Measurements from ENCODE around the gene CDH10. TPM values are rescaled to one million over a fixed set of nuclear protein-coding genes. Genes with fewer than 3 reads are reported as not detected.

The CDH10 gene
- total RNA-seq, 1 experiment from 2014 or later, result 0.22 TPM

DNA sequence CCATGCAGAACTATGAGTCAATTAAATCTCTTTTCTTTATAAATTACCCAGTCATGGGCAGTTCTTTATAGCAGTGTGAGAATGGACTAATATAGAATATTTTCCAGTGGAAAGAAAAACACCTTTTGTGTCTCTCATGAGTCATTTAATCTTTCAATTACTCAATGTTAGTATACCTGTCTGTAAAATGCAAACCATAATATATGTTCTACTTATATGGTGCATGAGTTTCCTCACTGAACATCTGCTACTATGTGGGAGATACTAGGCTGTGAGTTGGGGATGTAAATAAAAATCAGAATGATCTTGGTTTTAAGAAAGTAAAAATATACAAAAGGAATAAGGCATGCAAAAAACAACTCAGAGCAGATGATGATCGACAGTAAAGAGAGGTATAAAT, 15.0 kb downstream of the CDH10 start (continued):
- TF ChIP-seq, protein P1, sequence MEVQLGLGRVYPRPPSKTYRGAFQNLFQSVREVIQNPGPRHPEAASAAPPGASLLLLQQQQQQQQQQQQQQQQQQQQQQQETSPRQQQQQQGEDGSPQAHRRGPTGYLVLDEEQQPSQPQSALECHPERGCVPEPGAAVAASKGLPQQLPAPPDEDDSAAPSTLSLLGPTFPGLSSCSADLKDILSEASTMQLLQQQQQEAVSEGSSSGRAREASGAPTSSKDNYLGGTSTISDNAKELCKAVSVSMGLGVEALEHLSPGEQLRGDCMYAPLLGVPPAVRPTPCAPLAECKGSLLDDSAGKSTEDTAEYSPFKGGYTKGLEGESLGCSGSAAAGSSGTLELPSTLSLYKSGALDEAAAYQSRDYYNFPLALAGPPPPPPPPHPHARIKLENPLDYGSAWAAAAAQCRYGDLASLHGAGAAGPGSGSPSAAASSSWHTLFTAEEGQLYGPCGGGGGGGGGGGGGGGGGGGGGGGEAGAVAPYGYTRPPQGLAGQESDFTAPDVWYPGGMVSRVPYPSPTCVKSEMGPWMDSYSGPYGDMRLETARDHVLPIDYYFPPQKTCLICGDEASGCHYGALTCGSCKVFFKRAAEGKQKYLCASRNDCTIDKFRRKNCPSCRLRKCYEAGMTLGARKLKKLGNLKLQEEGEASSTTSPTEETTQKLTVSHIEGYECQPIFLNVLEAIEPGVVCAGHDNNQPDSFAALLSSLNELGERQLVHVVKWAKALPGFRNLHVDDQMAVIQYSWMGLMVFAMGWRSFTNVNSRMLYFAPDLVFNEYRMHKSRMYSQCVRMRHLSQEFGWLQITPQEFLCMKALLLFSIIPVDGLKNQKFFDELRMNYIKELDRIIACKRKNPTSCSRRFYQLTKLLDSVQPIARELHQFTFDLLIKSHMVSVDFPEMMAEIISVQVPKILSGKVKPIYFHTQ (CRISPR knock-in tag; IDR thresholded peaks at IDR 0.05), result no peak
- TF ChIP-seq, protein P2, sequence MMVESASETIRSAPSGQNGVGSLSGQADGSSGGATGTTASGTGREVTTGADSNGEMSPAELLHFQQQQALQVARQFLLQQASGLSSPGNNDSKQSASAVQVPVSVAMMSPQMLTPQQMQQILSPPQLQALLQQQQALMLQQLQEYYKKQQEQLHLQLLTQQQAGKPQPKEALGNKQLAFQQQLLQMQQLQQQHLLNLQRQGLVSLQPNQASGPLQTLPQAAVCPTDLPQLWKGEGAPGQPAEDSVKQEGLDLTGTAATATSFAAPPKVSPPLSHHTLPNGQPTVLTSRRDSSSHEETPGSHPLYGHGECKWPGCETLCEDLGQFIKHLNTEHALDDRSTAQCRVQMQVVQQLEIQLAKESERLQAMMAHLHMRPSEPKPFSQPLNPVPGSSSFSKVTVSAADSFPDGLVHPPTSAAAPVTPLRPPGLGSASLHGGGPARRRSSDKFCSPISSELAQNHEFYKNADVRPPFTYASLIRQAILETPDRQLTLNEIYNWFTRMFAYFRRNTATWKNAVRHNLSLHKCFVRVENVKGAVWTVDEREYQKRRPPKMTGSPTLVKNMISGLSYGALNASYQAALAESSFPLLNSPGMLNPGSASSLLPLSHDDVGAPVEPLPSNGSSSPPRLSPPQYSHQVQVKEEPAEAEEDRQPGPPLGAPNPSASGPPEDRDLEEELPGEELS (CRISPR knock-in tag; IDR thresholded peaks at IDR 0.05), result no peak

DNA sequence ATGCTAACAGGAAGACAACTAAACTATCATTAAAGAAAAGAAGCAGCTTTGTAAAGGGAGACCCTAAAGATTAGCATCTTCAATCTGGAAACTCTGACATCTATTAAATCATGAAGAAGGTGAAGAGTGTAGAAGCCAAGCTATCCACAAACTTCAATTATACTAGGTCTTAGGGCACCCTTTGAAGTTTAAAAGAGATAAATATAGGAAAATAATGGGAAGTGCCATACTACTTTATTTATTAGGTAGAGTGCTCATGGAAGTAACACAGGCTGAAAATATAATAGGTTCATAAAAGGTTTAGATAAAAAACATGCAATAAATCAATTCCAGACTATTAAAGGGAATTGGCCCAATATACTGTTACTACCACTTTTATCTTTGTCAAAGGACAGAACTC, 19.9 kb downstream of the CDH10 start:
- peaks cover 5% of the 10 kb centered on the region for H3K9me3 Mint-ChIP-seq
- DNase-seq (ENCODE audit: low spot score), result no peak
- no peaks in the 10 kb centered on the region for H3K27me3 Mint-ChIP-seq (ENCODE audit: low read depth)
- H3K4me3 Mint-ChIP-seq, result no peak overlapping the region
- CTCF ChIA-PET, result no interaction called here
- no peak for ATAC-seq
- H3K27ac Mint-ChIP-seq, result no peak overlapping the region
- TF ChIP-seq MYBL2 (CRISPR knock-in tag; IDR thresholded peaks at IDR 0.05) (no peak), NR1H2 (CRISPR knock-in tag; IDR thresholded peaks at IDR 0.05) (no peak), PRRX2 (CRISPR knock-in tag; IDR thresholded peaks at IDR 0.05) (no peak), ZNF232 (CRISPR knock-in tag; IDR thresholded peaks at IDR 0.05) (no peak), RORB (CRISPR knock-in tag; IDR thresholded peaks at IDR 0.05) (no peak)
- TF ChIP-seq, protein P3, sequence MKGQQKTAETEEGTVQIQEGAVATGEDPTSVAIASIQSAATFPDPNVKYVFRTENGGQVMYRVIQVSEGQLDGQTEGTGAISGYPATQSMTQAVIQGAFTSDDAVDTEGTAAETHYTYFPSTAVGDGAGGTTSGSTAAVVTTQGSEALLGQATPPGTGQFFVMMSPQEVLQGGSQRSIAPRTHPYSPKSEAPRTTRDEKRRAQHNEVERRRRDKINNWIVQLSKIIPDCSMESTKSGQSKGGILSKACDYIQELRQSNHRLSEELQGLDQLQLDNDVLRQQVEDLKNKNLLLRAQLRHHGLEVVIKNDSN (CRISPR knock-in tag; IDR thresholded peaks at IDR 0.05), result no peak
- TF ChIP-seq, protein P4, sequence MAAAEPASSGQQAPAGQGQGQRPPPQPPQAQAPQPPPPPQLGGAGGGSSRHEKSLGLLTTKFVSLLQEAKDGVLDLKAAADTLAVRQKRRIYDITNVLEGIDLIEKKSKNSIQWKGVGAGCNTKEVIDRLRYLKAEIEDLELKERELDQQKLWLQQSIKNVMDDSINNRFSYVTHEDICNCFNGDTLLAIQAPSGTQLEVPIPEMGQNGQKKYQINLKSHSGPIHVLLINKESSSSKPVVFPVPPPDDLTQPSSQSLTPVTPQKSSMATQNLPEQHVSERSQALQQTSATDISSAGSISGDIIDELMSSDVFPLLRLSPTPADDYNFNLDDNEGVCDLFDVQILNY (CRISPR knock-in tag; IDR thresholded peaks at IDR 0.05), result no peak
- TF ChIP-seq, protein P5, sequence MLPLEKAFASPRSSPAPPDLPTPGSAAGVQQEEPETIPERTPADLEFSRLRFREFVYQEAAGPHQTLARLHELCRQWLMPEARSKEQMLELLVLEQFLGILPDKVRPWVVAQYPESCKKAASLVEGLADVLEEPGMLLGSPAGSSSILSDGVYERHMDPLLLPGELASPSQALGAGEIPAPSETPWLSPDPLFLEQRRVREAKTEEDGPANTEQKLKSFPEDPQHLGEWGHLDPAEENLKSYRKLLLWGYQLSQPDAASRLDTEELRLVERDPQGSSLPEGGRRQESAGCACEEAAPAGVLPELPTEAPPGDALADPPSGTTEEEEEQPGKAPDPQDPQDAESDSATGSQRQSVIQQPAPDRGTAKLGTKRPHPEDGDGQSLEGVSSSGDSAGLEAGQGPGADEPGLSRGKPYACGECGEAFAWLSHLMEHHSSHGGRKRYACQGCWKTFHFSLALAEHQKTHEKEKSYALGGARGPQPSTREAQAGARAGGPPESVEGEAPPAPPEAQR (CRISPR knock-in tag; IDR thresholded peaks at IDR 0.05), result no peak
- POLR2A ChIA-PET, result no interaction called here
- peaks cover 20% of the 10 kb centered on the region for H3K4me1 Mint-ChIP-seq
- H3K36me3 Mint-ChIP-seq, result no peaks in the 10 kb centered on the region

DNA sequence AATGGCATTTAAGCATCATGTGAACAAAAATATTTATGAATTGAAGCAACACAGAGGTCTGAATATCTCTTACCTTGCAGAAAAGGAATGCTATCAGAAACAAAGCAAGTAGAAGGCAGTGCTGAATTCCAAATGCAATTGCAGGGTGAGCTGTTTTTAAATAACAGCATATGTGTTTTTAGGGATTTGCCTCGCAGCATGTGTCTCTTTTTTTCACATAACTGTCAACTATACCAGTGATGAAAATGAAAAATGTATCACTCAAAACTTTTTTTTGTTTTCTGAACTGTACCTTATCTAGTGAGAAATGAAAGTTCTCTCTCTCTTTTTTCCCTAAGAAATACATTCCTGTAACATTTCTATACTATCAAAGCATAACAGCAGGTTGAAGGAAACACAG, 21.2 kb downstream of the CDH10 start:
- POLR2A ChIA-PET, result interaction anchor here (0.6 kb wide), 1 partner anchor 23 kb away, joined by 3 read pairs; no protein-coding TSS in a partner anchor
- Mint-ChIP-seq H3K4me1 (peaks cover 20% of the 10 kb centered on the region), H3K9me3 (no peaks in the 10 kb centered on the region), H3K4me3 (no peak overlapping the region), H3K36me3 (no peaks in the 10 kb centered on the region), H3K27ac (no peak overlapping the region), H3K27me3 (ENCODE audit: low read depth) (no peaks in the 10 kb centered on the region)
- DNase-seq (ENCODE audit: low spot score) (no peak), ATAC-seq (no peak)
- TF ChIP-seq, protein P6, sequence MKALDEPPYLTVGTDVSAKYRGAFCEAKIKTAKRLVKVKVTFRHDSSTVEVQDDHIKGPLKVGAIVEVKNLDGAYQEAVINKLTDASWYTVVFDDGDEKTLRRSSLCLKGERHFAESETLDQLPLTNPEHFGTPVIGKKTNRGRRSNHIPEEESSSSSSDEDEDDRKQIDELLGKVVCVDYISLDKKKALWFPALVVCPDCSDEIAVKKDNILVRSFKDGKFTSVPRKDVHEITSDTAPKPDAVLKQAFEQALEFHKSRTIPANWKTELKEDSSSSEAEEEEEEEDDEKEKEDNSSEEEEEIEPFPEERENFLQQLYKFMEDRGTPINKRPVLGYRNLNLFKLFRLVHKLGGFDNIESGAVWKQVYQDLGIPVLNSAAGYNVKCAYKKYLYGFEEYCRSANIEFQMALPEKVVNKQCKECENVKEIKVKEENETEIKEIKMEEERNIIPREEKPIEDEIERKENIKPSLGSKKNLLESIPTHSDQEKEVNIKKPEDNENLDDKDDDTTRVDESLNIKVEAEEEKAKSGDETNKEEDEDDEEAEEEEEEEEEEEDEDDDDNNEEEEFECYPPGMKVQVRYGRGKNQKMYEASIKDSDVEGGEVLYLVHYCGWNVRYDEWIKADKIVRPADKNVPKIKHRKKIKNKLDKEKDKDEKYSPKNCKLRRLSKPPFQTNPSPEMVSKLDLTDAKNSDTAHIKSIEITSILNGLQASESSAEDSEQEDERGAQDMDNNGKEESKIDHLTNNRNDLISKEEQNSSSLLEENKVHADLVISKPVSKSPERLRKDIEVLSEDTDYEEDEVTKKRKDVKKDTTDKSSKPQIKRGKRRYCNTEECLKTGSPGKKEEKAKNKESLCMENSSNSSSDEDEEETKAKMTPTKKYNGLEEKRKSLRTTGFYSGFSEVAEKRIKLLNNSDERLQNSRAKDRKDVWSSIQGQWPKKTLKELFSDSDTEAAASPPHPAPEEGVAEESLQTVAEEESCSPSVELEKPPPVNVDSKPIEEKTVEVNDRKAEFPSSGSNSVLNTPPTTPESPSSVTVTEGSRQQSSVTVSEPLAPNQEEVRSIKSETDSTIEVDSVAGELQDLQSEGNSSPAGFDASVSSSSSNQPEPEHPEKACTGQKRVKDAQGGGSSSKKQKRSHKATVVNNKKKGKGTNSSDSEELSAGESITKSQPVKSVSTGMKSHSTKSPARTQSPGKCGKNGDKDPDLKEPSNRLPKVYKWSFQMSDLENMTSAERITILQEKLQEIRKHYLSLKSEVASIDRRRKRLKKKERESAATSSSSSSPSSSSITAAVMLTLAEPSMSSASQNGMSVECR (CRISPR knock-in tag; IDR thresholded peaks at IDR 0.05; ENCODE audit: borderline replicate concordance), result no peak
- TF ChIP-seq MYBL2 (CRISPR knock-in tag; IDR thresholded peaks at IDR 0.05), result no peak
- TF ChIP-seq, protein P7, sequence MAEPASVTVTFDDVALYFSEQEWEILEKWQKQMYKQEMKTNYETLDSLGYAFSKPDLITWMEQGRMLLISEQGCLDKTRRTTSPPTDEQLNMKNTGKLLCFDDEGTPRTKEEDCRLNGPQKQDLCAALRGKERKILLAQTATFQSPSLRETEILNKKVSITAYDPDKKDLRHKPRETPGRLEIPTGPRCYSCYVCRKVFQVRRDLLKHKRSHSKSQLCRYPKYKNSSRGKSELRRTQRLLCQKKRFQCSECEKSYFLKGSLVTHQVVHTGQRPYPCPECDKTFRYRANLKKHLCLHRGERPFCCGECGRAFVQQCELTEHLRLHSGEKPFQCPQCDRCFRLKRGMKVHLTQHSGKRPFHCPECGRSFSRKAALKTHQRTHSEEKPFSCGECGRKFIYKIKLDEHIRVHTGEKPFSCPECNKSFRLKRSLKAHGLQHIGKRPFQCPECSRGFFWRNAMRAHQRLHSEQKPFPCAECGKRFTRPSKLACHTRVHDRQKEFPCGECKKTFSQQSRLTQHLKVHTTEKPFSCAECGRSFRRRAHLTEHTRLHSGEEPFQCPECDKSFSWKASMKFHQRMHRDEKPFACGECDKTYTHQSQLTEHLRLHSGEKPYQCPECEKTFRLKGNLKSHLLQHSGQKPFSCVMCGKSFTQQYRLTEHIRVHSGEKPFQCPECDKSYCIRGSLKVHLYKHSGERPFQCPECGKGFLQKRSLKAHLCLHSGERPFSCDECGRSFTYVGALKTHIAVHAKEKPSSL (CRISPR knock-in tag; conservative IDR thresholded peaks at IDR 0.05), result no peak
- TF ChIP-seq, protein P8, sequence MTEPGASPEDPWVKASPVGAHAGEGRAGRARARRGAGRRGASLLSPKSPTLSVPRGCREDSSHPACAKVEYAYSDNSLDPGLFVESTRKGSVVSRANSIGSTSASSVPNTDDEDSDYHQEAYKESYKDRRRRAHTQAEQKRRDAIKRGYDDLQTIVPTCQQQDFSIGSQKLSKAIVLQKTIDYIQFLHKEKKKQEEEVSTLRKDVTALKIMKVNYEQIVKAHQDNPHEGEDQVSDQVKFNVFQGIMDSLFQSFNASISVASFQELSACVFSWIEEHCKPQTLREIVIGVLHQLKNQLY (CRISPR knock-in tag; IDR thresholded peaks at IDR 0.05), result no peak
- TF ChIP-seq, protein P9, sequence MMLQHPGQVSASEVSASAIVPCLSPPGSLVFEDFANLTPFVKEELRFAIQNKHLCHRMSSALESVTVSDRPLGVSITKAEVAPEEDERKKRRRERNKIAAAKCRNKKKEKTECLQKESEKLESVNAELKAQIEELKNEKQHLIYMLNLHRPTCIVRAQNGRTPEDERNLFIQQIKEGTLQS (CRISPR knock-in tag; conservative IDR thresholded peaks at IDR 0.05), result no peak
- TF ChIP-seq, protein P10, sequence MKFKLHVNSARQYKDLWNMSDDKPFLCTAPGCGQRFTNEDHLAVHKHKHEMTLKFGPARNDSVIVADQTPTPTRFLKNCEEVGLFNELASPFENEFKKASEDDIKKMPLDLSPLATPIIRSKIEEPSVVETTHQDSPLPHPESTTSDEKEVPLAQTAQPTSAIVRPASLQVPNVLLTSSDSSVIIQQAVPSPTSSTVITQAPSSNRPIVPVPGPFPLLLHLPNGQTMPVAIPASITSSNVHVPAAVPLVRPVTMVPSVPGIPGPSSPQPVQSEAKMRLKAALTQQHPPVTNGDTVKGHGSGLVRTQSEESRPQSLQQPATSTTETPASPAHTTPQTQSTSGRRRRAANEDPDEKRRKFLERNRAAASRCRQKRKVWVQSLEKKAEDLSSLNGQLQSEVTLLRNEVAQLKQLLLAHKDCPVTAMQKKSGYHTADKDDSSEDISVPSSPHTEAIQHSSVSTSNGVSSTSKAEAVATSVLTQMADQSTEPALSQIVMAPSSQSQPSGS (CRISPR knock-in tag; IDR thresholded peaks at IDR 0.05; ENCODE audit: borderline replicate concordance, low read depth), result no peak
- CTCF ChIA-PET, result no interaction called here
